ENCODE measurements around the gene GFI1. TPM values are rescaled to one million over a fixed set of nuclear protein-coding genes. Genes with fewer than 3 reads are reported as not detected.

Gene GFI1
- total and polyA plus RNA-seq, 11 donors = 0.04 to 0.93 (median 0.16) TPM; not detected in 2

DNA sequence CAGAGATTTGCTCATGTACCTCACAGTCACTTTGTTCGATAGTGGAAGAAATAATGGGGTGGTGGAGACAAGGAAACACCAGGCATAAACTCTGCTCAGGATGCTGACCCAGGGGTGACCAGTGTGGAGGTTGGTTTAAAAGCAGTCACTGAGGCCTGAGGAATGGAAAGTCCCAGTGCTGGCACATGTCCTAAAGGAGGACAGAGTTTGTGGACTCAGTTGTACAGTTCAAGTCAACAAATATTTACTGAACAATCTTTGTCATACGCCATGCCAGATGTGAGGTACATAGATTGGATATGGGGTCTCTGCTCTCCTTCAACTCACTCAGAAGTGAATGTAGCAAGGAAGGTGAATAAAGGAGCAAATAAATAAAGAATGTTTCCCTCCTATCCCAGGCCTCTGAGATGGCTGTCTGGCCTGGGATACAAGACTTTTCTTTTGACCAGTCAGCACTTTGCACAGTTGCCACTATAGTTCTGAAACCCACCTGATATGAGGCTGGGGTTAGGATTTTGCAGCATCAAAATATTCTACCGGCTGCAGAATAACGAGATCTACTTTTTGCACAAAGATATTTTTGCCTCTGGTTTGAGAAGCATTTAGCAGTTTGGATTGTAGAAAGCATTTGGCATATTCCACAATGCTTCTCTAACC is 7.9 kb upstream of the GFI1 start:
- H3K9me3 ChIP-seq = no peaks in the 10 kb centered on the region
- intact Hi-C loops (cut with DNase I) = no loop called here
- H3K4me1 ChIP-seq = no peaks in the 10 kb centered on the region
- H3K36me3 ChIP-seq = no peaks in the 10 kb centered on the region
- peaks cover 0 to 3% (median 0%) of the 10 kb centered on the region in 9 donors for H3K27me3 ChIP-seq
- ATAC-seq (no peak), DNase-seq (no peak)
- WGBS, 4 donors = 89 to 94% (median 90%) methylated on average over 4 of the region's 4 CpGs
- TF ChIP-seq POLR2A (IDR thresholded peaks at IDR 0.05) = no peak
- no peak for TF ChIP-seq CTCF (IDR thresholded peaks at IDR 0.05)
- H3K4me3 ChIP-seq = no peak overlapping the region
- H3K27ac ChIP-seq = no peak overlapping the region

- ATAC-seq (no peak), DNase-seq (no peak)
- TF ChIP-seq POLR2A (IDR thresholded peaks at IDR 0.05) (no peak), CTCF (IDR thresholded peaks at IDR 0.05) (no peak)
- Histone ChIP-seq H3K4me3 (no peak overlapping the region), H3K27me3 (peaks cover 0 to 12% (median 3%) of the 10 kb centered on the region in 9 donors), H3K27ac (no peak overlapping the region), H3K36me3 (no peaks in the 10 kb centered on the region), H3K9me3 (no peaks in the 10 kb centered on the region), H3K4me1 (no peaks in the 10 kb centered on the region)
- intact Hi-C loops (cut with DNase I) = no loop called here
- WGBS, 4 donors = 92 to 98% (median 95%) methylated on average over 4 of the region's 4 CpGs
Measured at GRCh38 chr1:92493139-92493538, 6.4 kb upstream of the GFI1 start.

GRCh38 chr1:92488832-92489231 is 2.1 kb upstream of the GFI1 start:
- TF ChIP-seq POLR2A (IDR thresholded peaks at IDR 0.05) = no peak
- TF ChIP-seq CTCF (IDR thresholded peaks at IDR 0.05) = no peak
- H3K4me1 ChIP-seq = peaks cover 3 to 32% (median 25%) of the 10 kb centered on the region in 12 donors
- DNase-seq (no peak), ATAC-seq (no peak)
- intact Hi-C loops (cut with DNase I) = loop anchor here in 1 of 10 donors (10.0 kb wide), 1 partner anchor 336 kb away; no protein-coding TSS in a partner anchor
- 71 to 78% (median 74%) methylated on average over 3 of the region's 3 CpGs for WGBS, 4 donors
- H3K4me3 ChIP-seq = no peak overlapping the region
- no peaks in the 10 kb centered on the region for H3K9me3 ChIP-seq
- no peak overlapping the region for H3K27ac ChIP-seq
- H3K27me3 ChIP-seq = peaks cover 20 to 53% (median 30%) of the 10 kb centered on the region in 9 donors
- no peaks in the 10 kb centered on the region for H3K36me3 ChIP-seq

- Histone ChIP-seq H3K4me1 (peaks cover 3 to 36% (median 29%) of the 10 kb centered on the region in 12 donors), H3K27ac (no peak overlapping the region), H3K27me3 (peaks cover 24 to 57% (median 34%) of the 10 kb centered on the region in 9 donors), H3K4me3 (no peak overlapping the region), H3K36me3 (no peaks in the 10 kb centered on the region), H3K9me3 (no peaks in the 10 kb centered on the region)
- ATAC-seq = no peak
- intact Hi-C loops (cut with DNase I) = loop anchor here in 1 of 10 donors (10.0 kb wide), 1 partner anchor 336 kb away; no protein-coding TSS in a partner anchor
- WGBS, 4 donors = 47 to 51% (median 49%) methylated on average over 3 of the region's 3 CpGs
- TF ChIP-seq CTCF (IDR thresholded peaks at IDR 0.05) (no peak), POLR2A (IDR thresholded peaks at IDR 0.05) (no peak)
- no peak for DNase-seq
Measured at GRCh38 chr1:92488416-92488815, 1.7 kb upstream of the GFI1 start.

Data from heart left ventricle (tissue), 16 donors.